Progenitor cell of endocrine pancreas (in vitro differentiated cells): ENCODE results near the gene NES. TPM values are rescaled to one million over a fixed set of nuclear protein-coding genes. Genes with fewer than 3 reads are reported as not detected.

ENCODE experiments used
- DNase-seq: peaks from one replicate; pipeline ENCODE4 v3.0.0; 2021; ENCODE audit warnings: low spot score; ENCODE audit not compliant: unreplicated experiment
- H3K27ac Mint-ChIP-seq: 2 replicates; pipeline ENCODE4 v1.8.0; 2021; ENCODE audit warnings: mild to moderate bottlenecking, moderate library complexity, mixed read lengths
- H3K27me3 Mint-ChIP-seq: 2 replicates; pipeline ENCODE4 v1.8.0; 2021; ENCODE audit warnings: mixed read lengths
- H3K36me3 Mint-ChIP-seq: 2 replicates; pipeline ENCODE4 v1.8.0; 2022; ENCODE audit warnings: mixed read lengths; ENCODE audit not compliant: insufficient read depth
- H3K4me1 Mint-ChIP-seq: 2 replicates; pipeline ENCODE4 v1.8.0; 2021; ENCODE audit warnings: low read depth, mixed read lengths
- H3K4me3 Mint-ChIP-seq: 2 replicates; pipeline ENCODE4 v1.8.0; 2021; ENCODE audit warnings: low read depth, mild to moderate bottlenecking, moderate library complexity, mixed read lengths
- H3K9me3 Mint-ChIP-seq: 2 replicates; pipeline ENCODE4 v1.8.0; 2021; ENCODE audit warnings: low read depth, mixed read lengths
- total RNA-seq: library from RNA; stranded (reverse); gene quantifications from 2 replicates; pipeline ENCODE4 v1.2.1, GENCODE V29; 2021
- TF ChIP-seq, protein P1 (sequence below): fragments of 200-600 bp; sonication (generic); IDR thresholded peaks from one replicate; pipeline ENCODE4 v1.5.0; 2021; ENCODE audit warnings: antibody characterized with exemption, mild to moderate bottlenecking; ENCODE audit not compliant: unreplicated experiment

The NES gene
- total RNA-seq, 1 donor from 2014 or later = 33.9 TPM

DNA sequence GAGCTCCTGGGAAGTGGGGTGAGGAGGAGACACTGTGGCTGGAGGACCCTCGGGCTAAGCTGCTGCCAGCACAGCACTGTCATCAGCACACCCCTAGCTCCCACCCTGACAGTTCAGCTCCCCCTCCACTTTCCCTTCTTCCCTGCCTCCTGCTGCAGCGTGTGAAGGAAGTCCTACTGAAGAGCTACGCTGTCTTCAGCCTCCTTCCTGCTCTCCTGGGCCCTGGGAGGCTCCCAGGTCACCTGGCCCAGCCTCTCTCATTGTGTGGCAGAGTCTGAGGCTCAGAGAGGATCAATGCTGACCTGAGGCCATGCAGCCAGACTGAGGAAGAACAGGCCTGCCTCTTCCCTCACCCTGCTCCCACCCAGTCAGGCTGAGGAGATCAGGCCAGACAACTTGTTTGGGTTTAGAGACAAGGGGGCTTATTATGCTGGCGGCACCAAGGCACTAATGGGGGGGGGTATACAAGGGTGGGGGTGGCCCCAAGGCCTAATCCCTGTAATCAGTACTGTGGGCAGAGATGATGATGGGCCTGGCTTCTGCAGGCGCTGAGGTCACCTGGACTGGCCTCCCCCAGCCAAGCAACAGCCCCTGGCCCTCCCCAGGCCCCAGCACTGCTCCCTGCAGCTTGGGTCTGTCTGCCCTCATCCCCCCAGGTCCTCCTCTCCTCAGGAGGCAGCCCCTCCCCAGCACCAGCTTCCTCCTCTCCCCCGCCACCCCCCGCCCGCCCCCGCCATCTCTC lies 9.1 kb downstream of the NES start:
- TF ChIP-seq, protein P1, sequence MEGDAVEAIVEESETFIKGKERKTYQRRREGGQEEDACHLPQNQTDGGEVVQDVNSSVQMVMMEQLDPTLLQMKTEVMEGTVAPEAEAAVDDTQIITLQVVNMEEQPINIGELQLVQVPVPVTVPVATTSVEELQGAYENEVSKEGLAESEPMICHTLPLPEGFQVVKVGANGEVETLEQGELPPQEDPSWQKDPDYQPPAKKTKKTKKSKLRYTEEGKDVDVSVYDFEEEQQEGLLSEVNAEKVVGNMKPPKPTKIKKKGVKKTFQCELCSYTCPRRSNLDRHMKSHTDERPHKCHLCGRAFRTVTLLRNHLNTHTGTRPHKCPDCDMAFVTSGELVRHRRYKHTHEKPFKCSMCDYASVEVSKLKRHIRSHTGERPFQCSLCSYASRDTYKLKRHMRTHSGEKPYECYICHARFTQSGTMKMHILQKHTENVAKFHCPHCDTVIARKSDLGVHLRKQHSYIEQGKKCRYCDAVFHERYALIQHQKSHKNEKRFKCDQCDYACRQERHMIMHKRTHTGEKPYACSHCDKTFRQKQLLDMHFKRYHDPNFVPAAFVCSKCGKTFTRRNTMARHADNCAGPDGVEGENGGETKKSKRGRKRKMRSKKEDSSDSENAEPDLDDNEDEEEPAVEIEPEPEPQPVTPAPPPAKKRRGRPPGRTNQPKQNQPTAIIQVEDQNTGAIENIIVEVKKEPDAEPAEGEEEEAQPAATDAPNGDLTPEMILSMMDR = no peak
- H3K27ac Mint-ChIP-seq = peak overlapping the region; percentile 77
- H3K27me3 Mint-ChIP-seq = peaks cover 31% of the 10 kb centered on the region
- DNase-seq = no peak
- no peak overlapping the region for H3K4me3 Mint-ChIP-seq
- peaks cover 20% of the 10 kb centered on the region for H3K4me1 Mint-ChIP-seq
- no peaks in the 10 kb centered on the region for H3K9me3 Mint-ChIP-seq
- peaks cover 5% of the 10 kb centered on the region for H3K36me3 Mint-ChIP-seq

DNA sequence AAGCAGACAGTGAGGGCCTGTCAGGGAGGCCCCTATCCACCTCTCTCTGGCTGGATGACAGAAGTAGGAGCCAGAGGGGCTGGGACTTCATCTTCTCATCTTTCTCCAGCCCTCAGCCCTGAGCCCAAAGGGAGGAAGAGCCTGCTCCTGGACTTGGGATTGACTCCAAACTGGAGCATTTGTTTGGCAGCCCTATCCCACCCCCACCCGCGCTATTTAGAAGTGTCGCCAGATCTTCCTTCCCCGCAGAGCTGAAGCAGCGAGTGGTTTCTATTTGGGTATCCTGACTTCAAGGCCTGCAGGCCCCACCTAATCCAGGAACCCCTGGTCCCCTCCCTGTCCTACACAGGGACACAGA lies 9.6 kb downstream of the NES start:
- H3K4me3 Mint-ChIP-seq = no peak overlapping the region
- H3K27me3 Mint-ChIP-seq = peaks cover 29% of the 10 kb centered on the region
- peaks cover 22% of the 10 kb centered on the region for H3K4me1 Mint-ChIP-seq
- H3K9me3 Mint-ChIP-seq = no peaks in the 10 kb centered on the region
- no peak overlapping the region for H3K27ac Mint-ChIP-seq
- H3K36me3 Mint-ChIP-seq = peaks cover 5% of the 10 kb centered on the region
- DNase-seq = no peak
- TF ChIP-seq, protein P1 = no peak

DNA sequence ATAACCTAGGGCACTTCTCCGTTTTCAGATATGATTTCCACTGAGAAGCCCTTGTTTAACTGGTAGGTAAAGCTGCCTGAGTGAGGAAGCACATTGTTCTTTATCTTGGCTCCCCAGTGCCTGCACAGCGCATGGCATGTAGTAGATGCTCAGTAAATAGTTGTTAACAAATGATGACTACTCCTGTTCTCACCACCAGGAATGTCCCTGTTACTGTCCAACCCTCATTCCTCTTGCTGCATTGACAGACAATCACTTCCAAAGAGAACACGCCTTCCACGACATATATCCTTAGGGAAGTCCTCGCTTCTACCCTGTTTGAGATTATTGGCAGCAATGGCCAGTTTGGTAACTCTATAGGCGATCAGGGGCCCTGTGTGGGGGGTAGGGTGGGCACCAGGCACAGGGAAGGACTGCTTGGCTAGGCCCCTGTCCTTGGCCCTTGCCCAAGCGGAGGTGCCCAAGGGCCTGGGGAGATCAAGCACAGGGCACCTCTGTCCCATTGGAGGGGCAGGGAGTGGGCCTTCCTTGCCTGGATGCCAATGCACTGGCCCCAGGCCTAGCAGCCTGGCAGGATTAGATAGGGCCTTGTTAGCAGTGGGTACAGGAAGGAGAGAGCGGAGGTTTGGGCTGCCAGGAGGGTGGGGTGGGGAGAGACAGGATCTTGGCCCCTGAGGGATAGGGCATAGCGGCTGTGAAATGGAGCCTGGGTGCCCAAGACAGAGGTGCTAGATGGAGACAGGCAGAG lies 10.2 kb downstream of the NES start:
- peaks cover 24% of the 10 kb centered on the region for H3K4me1 Mint-ChIP-seq
- no peaks in the 10 kb centered on the region for H3K36me3 Mint-ChIP-seq
- peaks cover 25% of the 10 kb centered on the region for H3K27me3 Mint-ChIP-seq
- DNase-seq = no peak
- H3K27ac Mint-ChIP-seq = no peak overlapping the region
- TF ChIP-seq, protein P1 = no peak
- no peaks in the 10 kb centered on the region for H3K9me3 Mint-ChIP-seq
- H3K4me3 Mint-ChIP-seq = no peak overlapping the region

DNA sequence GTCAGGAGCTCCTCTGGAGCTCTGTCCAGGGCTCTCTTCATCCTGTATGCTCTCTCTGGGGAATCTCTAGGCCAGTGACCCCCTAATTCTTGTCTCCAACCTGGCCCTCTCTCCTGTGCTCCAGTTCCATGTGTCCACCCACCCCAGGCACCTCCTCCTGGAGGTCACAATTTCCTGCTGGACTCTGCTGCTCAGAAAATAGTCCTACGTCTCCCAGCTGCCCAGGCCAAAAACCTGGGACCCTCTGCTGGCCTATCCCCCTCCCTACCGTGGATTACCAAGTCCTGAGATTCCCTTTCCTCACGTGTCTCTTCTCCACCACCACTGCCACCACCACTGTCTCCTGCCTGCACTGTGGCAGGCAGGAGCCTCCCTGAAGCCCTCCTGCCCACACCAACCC lies 11.7 kb downstream of the NES start:
- no peak overlapping the region for H3K4me3 Mint-ChIP-seq

DNA sequence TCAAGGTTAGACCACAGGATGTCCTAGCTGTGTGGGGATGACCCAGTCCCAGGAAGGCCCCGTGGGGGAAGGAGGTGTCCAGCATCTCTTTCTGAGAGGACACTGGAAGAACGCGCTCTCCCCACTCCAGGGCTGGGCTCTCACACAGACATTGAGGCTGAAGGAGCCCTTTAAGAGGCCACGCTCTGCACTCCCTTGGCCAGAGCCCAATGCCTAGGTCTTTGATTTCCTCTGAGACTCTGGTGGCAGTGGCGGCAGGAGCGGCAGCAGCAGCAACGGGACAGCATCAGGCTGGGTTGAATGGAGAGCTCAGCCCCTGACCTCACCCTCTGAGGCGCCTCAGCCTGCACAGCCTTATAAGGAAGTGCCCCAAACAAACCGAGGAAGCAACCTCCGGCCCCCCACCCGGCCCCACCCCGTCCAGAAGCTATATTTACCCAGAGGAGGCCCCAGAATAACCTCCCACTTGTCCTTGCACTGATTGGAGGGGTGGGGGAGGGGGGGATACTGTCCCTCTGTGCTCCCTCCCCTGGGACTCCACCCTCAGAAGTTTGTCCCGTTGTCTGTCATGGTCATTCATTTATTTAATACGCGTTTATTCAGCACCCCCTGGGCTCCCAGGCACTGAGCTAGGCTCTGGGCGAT lies 12.3 kb downstream of the NES start:
- peaks cover 16% of the 10 kb centered on the region for H3K27me3 Mint-ChIP-seq
- peaks cover 37% of the 10 kb centered on the region for H3K4me1 Mint-ChIP-seq
- no peaks in the 10 kb centered on the region for H3K36me3 Mint-ChIP-seq
- H3K4me3 Mint-ChIP-seq = no peak overlapping the region
- H3K27ac Mint-ChIP-seq = peak overlapping the region; percentile 84
- no peak for DNase-seq
- no peaks in the 10 kb centered on the region for H3K9me3 Mint-ChIP-seq
- TF ChIP-seq, protein P1 = no peak

More for the DNA sequence above, 11.7 kb downstream of the NES start:
- Mint-ChIP-seq H3K27ac (peak overlapping the region; percentile 78), H3K9me3 (no peaks in the 10 kb centered on the region), H3K36me3 (no peaks in the 10 kb centered on the region), H3K27me3 (peaks cover 16% of the 10 kb centered on the region), H3K4me1 (peaks cover 34% of the 10 kb centered on the region)
- TF ChIP-seq, protein P1 = no peak
- no peak for DNase-seq
